Inflammatory macrophage treated with lipopolysaccharide for 1 hour (primary cell): ENCODE results near the gene GALNT12.
A peak's percentile ranks its signal among the peaks of the same experiment; 100 is the strongest.

Experiments
- DNase-seq, 2 donors: peaks; one replicate each; pipeline ENCODE4 v3.0.0-alpha.2; 2020 to 2022

GALNT12 gene

DNA sequence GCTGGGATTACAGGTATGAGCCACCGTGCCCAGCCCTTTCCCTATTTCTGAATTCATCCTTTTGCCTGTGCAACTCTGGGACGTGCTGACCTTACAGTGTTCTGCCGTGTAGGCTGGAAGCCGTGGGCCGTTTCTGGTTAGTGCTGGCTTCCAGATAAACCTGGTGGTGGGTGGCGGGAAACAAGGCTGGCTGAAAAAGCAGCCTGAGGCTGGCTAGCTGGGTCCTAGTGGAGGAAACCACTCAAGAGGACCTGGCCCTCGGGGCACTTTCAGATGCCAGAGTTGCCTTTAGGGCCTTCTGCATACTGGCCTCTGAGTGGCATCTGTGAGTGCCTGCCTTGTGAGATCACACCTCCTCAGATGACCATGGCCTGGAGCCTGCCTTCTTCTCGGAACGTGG is 26.9 kb downstream of the GALNT12 start:
- no peak for DNase-seq

DNA sequence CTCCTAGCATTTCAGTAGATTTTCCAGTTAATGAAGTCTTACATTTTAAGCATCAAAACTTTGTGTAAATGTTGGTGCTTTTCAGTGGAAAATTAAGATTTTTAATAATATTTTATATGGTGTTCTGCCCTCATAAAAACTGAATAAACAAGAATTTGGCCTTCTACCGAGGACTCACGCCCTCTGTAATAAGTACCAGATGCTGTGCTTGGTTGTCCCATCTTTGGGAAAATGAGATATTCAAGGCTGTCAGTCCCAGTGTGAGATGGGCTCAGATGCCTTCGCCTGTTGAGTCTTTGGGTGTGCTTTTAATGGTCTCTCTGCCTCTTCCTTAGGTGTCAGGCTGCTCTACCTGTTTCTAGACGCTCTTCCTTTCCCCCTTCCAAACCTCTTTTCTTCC is 28.7 kb downstream of the GALNT12 start:
- DNase-seq, result no peak

DNA sequence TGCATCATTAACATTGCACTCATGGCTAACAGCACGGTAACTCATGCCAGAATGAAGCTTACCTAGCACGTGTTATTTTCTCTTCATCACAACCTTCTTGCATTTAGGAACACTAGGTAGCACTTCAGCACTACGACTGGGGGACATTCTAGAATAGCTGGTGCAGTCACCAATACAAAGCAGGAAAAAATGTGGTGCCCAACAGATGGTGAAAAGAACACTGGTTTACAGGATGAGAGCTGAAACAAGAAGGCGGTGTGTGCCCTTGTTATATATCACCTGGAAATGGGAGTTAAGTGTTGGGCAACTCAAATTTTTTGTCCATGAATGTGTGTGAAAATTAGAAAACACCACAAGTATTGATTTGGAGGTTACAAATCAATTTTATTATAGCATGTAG is 30.0 kb downstream of the GALNT12 start:
- DNase-seq, result no peak

DNA sequence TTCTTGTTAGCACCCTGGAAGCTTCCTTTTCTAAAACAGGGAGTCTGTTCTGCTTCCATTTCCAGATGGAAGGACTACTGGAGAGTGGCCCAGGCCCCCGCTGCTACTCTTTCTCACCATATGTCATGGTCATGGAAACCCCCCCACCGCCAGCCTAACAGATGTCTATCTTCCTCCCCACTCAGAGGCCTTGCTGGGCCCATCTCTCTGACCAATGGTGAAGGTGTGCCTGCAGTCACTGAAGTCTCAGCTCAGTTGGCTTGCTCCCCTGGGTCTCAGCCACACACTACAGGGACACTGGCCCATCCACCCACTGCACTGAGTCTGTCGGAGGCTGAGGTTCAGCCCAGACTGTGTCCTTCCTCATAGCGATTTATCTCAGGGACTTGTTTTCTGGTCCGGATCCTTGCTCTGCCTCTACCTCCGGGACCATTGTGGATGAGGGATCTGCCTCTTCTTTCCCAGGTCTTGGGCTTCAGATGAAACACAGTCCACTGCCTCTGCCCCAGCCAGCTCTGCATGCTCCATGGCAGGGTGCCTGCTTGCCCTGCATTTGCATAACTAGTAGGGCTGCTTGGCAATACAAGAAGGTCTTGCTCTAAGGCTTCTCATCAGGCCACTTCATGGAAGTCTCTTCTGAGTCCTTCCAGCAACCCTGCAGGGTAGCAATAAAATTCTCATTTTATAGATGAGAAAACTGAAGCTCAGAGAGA is 30.8 kb downstream of the GALNT12 start:
- no peak for DNase-seq

DNA sequence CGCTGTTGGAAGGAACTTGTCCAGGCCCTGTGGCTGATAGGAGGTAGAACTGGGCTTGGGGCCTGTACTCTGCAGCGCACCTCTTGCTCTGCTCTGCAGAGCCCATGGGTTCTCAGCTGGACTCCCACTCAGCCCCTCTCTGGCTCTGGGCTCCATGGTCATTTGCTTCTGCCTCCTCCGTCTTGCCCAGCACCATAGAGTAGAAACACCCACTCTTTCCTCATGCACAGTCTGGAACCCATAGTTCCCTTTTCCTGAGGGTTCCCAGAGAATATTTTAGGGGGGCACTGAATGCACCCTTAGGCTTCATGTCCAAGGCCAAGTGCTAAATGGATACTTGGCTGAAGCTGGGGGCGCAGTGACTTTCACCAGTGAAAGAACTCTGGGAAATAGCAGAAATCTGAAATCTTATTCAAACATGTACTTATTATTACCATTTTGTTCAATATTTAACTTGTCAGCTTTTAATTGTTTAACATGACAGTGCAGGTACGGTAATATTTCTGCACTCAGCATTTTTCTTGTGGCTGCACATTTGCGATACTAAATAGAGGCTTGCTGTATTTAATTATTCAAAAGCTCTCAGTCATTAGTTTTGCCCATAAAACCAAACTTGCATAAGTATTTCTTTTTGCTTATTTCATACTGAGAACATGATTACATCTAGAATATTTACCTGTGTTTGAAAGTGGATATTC is 31.5 kb downstream of the GALNT12 start:
- DNase-seq, result peak; percentile 38 to 56

DNA sequence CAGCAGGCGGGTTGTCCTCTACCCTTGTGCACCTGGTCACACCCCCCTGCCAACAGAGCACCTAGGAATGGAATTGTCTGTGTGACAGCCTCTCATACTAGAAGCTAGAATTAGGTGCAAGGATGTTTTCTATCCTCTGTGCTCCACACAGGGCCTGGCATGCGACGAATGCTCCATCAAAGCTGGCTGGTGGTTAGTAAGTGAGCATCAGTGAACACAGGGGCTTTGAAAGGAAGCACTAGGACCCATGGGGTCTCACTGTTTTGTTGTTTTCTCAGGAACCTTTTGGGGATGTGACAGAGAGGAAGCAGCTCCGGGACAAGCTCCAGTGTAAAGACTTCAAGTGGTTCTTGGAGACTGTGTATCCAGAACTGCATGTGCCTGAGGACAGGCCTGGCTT is 32.3 kb downstream of the GALNT12 start:
- DNase-seq, result no peak

DNA sequence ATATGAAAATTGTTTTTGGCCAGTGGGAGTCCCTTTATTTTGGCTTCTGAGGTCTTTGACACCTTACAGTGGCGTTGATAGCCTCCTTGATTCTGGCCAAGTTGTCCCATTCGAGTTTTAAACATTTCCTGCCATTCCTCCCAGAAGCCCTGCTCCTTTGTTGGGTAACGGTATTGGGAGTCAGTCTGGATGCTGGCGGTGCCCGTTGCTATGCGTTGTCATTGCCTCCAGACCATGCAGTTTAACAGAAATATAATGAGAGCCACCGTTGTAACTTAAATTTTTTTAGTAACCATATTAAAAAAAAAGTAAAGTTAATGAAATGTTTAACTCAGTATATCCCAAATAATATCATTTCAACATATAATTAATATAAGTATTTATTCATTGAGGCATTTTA is 35.0 kb downstream of the GALNT12 start:
- no peak for DNase-seq

DNA sequence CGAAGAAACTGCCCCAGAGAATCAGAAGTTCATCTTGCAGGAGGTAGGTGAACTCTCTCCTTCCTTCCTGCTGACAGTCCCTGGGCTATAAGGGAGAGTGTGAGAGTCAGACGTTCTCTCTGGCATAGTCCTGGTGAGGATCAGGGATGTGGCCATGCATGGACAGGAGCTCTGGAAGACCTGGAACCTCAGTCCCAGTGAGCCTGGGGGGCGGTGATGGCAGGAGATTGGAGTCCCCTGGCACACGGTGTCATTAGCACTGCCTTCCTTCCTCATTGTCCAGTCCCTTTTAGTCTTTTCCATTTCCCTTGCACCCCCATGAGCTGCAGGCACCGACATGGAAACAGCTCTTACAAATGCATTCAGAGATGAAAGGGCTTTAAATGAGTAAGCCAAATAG is 38.6 kb downstream of the GALNT12 start:
- no peak for DNase-seq

DNA sequence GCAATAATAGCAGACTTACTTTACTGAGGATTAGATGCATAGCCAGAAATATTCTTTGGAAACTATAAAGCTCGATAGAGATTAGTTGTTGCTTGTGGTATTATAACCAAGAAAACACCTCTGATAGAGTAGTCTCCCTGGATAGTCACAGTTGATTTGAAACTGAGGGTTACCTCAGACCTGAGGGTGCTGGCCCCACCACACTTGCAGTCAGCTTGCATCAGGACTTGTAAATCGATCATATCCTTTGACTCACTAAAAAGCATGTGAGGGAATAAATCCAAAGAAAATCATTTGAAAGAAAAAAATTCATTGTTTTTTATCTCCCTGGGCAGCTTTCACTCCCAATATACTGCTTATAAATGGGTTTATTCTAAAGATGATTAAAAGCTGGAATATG is 39.4 kb downstream of the GALNT12 start:
- no peak for DNase-seq

DNA sequence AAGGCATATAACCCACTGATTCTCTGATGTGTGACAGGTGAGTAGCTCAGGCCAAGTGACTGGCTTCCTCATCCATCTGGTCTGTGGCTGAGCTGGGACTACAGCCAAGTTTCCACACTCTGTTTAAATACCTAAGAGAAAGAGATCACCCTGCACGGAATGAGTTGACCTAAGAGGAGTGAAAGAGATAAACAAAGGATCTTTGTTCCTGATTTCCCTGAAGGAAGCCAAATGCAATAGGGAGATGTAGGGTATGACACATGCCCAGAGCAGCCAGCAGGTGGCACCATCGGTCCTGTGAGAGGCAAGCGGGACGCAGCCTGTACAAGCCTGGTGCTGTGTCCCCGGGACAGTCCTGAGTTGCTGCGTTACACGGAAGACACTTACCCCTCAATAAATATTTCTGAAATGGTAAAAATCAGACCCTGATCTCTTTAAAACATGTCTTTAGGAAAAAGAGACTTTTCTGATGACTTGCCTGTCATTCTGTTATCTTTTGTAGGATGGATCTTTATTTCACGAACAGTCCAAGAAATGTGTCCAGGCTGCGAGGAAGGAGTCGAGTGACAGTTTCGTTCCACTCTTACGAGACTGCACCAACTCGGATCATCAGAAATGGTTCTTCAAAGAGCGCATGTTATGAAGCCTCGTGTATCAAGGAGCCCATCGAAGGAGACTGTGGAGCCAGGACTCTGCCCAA is 41.1 kb downstream of the GALNT12 start:
- peak; percentile 76 to 93 for DNase-seq

DNA sequence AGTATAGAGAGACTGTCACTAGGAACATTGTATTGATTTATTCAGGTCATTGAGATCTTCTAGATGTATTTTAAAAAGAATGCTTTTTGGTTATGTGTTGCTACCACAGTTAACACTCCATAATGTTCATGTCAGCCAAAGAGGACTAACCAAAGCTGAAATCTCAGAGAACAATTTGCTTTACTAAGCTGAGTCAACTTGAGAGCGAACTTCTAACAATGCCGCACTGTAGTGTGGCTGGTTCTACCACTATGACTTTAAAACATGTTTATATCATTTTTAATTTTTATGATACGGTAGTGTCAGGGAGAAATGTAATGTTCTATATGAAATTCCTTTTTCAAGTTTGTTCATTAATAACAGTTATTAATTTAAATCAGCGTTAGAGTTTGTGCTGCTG is 42.1 kb downstream of the GALNT12 start:
- no peak for DNase-seq

DNA sequence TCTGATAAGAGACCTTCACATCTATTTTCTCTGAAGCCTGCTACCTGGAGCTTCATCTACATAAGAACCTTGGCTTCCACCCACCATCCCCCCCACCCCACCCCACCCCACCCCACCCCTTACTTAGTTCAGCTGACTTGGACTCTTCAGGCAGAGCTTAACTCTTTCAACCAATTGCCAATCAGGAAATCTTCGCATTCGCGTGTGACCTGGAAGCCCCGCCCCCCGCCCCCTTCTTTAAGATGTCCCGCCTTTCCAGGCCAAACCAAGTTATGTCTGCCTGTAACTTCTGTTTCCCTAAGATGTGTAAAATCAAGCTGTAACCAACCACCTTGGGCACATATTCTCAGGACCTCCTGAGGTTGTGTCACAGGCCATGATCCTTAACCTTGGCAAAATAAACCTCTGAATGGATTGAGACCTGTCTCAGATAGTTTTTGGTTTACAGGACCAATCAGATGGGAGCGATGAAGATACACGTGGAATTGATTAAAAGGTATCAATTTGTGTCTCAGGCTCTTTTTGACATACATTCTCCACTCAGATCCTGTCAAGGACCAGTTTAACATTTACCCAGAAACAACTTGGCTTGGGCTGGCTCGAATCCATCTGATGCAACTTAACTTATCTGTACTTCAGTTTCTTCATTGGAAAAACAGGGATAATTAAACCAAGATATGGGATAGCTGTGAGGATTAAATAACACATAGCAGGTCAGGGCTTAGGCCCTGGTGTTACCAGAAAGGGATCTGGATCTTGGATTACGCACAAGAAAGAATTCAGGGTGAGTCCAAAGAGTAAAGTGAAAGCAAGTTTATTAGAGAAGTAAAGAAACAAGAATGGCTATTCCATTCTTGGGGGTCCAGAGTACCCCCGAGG is 43.6 kb downstream of the GALNT12 start:
- DNase-seq, result no peak

DNA sequence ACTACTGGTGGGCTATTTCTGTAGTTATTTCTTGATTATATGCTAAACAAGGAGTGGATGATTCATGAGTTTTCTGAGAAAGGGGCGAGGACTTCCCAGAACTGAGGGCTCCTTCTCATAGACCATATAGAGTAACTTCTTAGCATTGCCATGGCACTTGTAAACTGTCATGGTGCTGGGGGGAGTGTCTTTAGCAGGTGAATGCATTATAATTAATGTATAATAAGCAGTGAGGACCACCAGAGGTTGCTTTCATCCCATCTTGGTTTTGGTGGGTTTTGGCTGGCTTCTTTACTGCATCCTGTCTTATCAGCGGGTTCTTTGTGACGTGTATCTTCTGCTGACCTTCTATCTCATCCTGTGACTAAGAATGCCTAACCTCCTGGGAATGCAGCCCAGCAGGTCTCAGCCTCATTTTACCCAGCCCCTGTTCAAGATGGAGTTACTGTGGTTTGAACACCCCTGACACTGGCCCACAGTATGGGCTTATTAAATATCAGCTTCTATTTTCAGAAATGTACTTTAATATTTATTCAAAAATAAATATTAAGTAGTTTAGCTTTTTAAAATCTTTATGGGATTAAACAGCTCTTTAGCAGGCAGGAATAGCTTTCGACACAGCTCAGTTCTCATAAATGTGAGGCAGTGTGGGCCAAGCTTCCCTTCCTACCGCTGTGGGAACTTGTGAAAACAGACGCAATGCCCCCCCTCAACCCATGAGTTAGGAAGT is 44.4 kb downstream of the GALNT12 start:
- DNase-seq, result peak in 1 of 2 donors; percentile 85

DNA sequence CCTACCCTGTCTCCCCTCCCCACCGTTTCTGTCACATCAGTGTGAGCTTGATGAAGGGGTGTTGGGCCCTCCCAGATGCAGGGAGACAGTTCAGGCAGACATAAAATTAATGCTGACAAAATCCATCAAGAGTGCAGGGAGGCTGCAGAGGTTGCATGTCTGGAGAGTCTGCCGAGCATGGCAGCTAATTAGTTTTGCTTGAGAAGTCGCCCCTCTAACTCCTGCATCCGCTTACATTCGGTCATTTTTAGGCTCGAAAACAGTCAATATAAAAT is 44.9 kb downstream of the GALNT12 start:
- DNase-seq, result no peak

DNA sequence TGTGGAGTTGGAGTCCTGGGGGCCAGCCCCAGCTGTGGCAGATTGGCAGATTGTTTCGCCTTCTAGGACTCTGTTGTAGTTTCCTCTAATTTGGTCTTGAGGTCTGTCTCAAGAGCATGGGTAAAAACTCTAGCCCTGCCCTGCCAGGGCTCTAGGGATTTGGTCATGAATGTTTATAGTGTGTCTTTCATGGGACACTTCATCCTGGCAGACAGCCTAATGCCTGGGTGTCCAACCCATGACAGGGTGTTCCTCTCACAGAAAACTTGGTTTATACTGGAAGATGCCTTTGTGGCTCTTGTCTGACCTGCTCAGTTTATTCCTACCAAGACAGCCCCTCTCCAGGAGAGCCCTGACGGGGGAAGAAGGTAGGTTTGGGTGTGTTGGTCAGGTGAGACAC is 45.5 kb downstream of the GALNT12 start:
- no peak for DNase-seq

DNA sequence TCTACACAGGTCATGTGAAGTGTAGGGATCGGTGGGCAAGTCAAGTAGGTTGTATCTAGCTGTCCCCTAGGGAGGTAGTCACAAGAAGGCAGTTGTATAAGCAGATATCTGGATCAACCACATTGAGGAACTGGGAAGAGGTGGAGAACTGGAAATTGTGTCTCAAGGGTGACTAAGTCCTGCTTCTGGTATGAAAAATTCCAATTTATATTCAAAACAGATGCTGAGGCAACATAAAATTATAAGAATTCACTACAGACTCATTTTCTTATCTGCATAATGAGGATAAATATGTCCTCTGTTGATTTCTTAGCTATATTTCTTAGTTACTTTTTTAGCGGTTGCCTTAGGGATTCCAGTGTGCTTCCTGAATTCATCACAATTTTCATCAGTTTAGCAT is 46.8 kb downstream of the GALNT12 start:
- no peak for DNase-seq

DNA sequence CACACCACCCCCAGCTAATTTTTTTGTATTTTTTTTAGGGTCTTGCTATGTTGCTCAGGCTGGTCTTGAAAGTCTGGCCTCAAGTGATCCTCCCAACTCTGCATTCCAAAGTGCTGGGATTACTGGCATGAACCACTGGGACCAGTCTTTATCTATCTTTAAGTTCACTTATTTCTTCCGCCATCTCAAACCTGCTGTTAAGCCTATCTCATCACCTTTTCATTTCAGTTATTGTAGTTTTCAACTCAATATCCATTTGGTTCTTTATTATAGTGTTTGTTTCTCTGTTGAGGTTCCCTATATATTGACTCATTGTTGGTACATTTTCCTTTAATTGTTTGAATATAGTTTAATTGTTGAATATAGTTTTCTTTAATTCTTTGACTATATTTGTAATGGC is 48.1 kb downstream of the GALNT12 start:
- no peak for DNase-seq

DNA sequence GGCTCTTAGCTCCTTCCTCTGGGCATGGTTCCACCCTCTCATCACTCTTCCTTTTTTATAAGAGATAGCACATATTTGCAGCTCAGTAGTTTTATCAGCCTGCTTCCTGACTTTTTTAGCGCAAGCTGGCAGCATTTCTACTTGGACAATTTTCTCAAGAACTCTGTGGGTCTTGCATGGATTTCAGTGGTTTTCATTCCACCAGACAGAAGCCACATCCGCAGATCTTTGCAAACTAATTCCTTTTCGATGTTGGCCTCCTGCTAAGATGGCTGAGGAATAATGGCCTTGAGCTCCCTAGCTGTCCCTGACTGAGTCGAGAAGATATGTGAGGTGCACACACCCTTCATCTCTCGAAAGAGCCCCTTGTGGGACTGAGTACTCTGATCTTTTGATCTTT is 49.5 kb downstream of the GALNT12 start:
- no peak for DNase-seq

DNA sequence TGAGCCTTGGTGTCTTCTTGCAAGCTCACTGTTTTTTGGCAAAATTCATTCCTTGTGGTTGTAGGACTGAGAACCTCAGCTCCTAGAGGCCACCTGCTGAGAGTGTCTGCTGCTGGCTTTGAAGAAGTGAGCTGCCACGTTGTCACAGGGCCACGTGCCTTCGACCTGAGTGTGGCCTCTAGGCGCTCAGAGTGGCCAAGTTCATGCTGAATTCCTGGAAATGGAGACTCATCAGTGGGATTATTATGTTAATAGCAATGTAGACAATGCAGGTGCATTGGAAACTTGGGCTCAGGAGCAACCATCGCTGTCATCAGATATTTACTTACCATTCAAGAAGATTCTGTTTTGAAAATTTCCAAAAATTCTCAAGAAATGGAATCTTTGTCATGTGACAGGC is 52.5 kb downstream of the GALNT12 start:
- DNase-seq, result no peak

DNA sequence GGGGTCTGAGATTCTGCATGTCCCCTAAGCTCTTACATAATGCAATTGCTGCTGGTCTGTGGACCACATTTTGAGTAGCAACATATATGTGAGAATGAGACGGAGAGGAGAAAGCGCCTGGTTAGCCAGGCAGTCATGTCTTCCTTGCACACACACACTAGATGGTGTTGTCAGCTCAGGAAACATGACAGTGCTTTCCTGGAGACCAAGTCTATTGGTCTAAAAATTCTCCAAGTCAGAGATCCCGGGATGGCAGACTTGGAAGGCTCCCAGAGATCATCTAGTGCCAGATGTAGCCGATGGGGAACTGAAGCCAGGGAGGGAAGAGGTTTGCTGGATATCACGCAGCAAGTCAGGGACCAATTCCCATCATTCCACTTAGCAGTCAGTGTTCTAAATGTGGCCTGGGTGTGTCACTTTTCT is 53.4 kb downstream of the GALNT12 start:
- DNase-seq, result no peak

DNA sequence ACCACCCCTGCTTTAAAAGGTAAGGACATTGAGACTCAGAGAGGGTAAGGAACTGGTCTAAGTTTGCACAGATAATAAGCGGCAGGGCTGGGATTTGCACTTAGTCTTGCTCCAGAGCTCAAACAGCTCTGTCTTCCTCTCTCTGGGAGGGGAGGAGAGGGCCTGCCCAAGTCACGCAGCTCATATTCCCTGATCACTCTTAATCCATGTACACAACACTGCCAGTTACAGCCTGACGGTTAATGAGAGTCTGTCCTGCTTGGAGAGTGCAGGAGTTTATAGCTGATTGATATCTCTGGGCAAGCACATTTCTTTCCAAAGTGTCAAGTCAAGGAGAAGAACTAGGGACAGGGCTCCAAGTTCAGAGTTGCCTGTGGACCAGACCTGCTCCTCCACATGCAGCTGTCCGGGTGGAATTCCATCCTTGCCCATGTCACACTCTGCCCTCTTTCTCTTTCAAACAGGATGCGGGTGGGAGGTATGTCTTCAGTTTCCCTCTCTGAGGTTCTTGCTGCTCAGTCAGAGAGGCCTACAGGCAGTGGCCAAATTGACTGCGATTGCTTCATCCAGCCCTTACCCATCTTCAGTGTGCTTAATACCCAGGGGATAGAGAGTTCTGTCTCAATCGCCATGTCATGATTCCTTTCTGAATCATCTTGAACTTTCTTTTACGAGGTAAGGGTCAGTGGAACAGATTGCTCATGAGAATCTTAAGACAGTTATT is 54.5 kb downstream of the GALNT12 start:
- DNase-seq, result peak; percentile 64 to 78

DNA sequence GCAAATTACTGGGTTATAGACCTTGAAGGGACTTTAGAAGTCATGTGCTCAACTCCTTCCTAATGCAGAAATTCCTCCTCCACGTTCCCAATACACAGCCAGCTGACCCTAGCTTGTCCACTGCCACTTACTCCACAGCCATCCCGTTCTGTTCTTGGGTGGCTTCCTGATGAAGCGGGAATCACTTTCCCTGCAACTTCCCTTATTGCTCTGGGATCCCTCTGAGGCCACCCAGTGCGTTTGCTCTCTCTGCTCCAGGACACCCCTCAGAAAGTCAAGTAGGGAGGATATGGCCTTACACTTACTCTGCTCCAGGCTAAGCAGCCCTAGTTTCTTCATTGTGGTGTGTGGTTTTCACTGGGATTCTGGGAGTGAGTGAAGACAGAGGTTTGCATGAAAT is 55.5 kb downstream of the GALNT12 start:
- DNase-seq, result no peak
